NCI-H345 (cell line): ENCODE data around the gene PRKG1.
A peak's percentile ranks its signal among the peaks of the same experiment; 100 is the strongest.
"Not testable (repeated sequence)": the region's sequence is repeated elsewhere in the genome, so short reads cannot be mapped to it uniquely, and the experiment has no call there.

ENCODE experiments used
- DNase-seq: peaks from one replicate; lab custom pipeline; 2025; lab: John Stamatoyannopoulos, UW

Gene PRKG1

GRCh38 chr10:52128056-52128683 lies 1053.9 kb downstream of the PRKG1 start:
- DNase-seq: no peak

- no peak for DNase-seq
These were observed 1055.3 kb downstream of the PRKG1 start for GRCh38 chr10:52129410-52130178.

GRCh38 chr10:52135101-52135500 lies 1060.8 kb downstream of the PRKG1 start:
- no peak for DNase-seq

GRCh38 chr10:52136921-52137320 lies 1062.6 kb downstream of the PRKG1 start:
- no peak for DNase-seq

GRCh38 chr10:52143338-52143737 lies 1069.1 kb downstream of the PRKG1 start:
- DNase-seq: no peak

- no peak for DNase-seq
These were observed 1071.3 kb downstream of the PRKG1 start for GRCh38 chr10:52145636-52146035.

GRCh38 chr10:52146766-52147165 lies 1072.5 kb downstream of the PRKG1 start:
- no peak for DNase-seq

GRCh38 chr10:52170776-52171175 lies 1096.5 kb downstream of the PRKG1 start:
- peak; percentile 49 for DNase-seq

- DNase-seq: no peak
These were observed 1098.3 kb downstream of the PRKG1 start for GRCh38 chr10:52172581-52172980.

GRCh38 chr10:52185256-52185655 lies 1111.0 kb downstream of the PRKG1 start:
- DNase-seq: no peak

GRCh38 chr10:52187521-52188258 lies 1113.4 kb downstream of the PRKG1 start:
- no peak for DNase-seq

GRCh38 chr10:52191049-52191448 lies 1116.8 kb downstream of the PRKG1 start:
- DNase-seq: no peak

GRCh38 chr10:52194191-52194590 lies 1119.9 kb downstream of the PRKG1 start:
- DNase-seq: no peak

GRCh38 chr10:52194716-52195115 lies 1120.4 kb downstream of the PRKG1 start:
- no peak for DNase-seq

GRCh38 chr10:52197098-52197497 lies 1122.8 kb downstream of the PRKG1 start:
- no peak for DNase-seq

GRCh38 chr10:52198540-52198939 lies 1124.3 kb downstream of the PRKG1 start:
- no peak for DNase-seq

- DNase-seq: not testable (repeated sequence)
These were observed 1130.6 kb downstream of the PRKG1 start for GRCh38 chr10:52204906-52205305.

GRCh38 chr10:52208365-52208764 lies 1134.1 kb downstream of the PRKG1 start:
- no peak for DNase-seq

- DNase-seq: no peak
These were observed 1135.9 kb downstream of the PRKG1 start for GRCh38 chr10:52210161-52210560.

- no peak for DNase-seq
These were observed 1137.8 kb downstream of the PRKG1 start for GRCh38 chr10:52212062-52212461.

GRCh38 chr10:52212802-52213201 lies 1138.5 kb downstream of the PRKG1 start:
- DNase-seq: no peak

GRCh38 chr10:52213321-52213752 lies 1139.0 kb downstream of the PRKG1 start:
- no peak for DNase-seq
